Neuronal stem cell (in vitro differentiated cells): ENCODE measurements around the gene TMPRSS11A.
A peak's percentile ranks its signal among the peaks of the same experiment; 100 is the strongest.

Experiments used
- DNase-seq: peaks from one replicate; pipeline ENCODE4 v3.0.0-alpha.2; 2013; ENCODE audit warnings: low spot score
- H2AFZ ChIP-seq: one replicate; pipeline ENCODE4 v1.6.1; 2013; ENCODE audit warnings: mild to moderate bottlenecking, low read length, inconsistent platforms
- H2AK5ac ChIP-seq: 2 replicates; pipeline ENCODE4 v1.6.1; 2013; ENCODE audit warnings: low read depth, mild to moderate bottlenecking, inconsistent platforms, low read length, moderate library complexity, mixed read lengths
- H2BK120ac ChIP-seq: 2 replicates; pipeline ENCODE4 v1.6.1; 2013; ENCODE audit warnings: low read depth, mild to moderate bottlenecking, inconsistent platforms, low read length, moderate library complexity, mixed read lengths
- H2BK12ac ChIP-seq: one replicate; pipeline ENCODE4 v1.6.1; 2013; ENCODE audit warnings: low read length, inconsistent platforms
- H2BK15ac ChIP-seq: 2 replicates; pipeline ENCODE4 v1.6.1; 2013; ENCODE audit warnings: mild to moderate bottlenecking, low read length, inconsistent platforms, mixed read lengths
- H2BK5ac ChIP-seq: one replicate; pipeline ENCODE4 v1.6.1; 2013; ENCODE audit warnings: inconsistent platforms, mild to moderate bottlenecking, low read length, moderate library complexity
- H3K14ac ChIP-seq: one replicate; pipeline ENCODE4 v1.6.1; 2013; ENCODE audit warnings: low read length, inconsistent platforms
- H3K18ac ChIP-seq: 2 replicates; pipeline ENCODE4 v1.6.1; 2013; ENCODE audit warnings: low read length, inconsistent platforms
- H3K23ac ChIP-seq: 2 replicates; pipeline ENCODE4 v1.6.1; 2013; ENCODE audit warnings: low read depth, mild to moderate bottlenecking, mixed read lengths, low read length, inconsistent platforms; ENCODE audit not compliant: poor library complexity
- H3K27ac ChIP-seq: replicated peaks from 3 replicates; pipeline ENCODE4 v1.5.1; 2013; ENCODE audit warnings: low read length, inconsistent platforms
- H3K27me3 ChIP-seq, 3 experiments: 2 replicates each; pipeline ENCODE4 v1.6.1; 2013; ENCODE audit warnings: low read length in 3 of 3, mild to moderate bottlenecking in 2 of 3, inconsistent platforms in 1 of 3, low read depth in 1 of 3, mixed read lengths in 1 of 3, moderate library complexity in 1 of 3; ENCODE audit not compliant: control insufficient read depth in 3 of 3, insufficient read depth in 3 of 3
- H3K36me3 ChIP-seq, 2 donors: replicated peaks in 1 of 2; 2 replicates each; pipeline ENCODE4 v1.6.1; 2013; ENCODE audit warnings: low read length in 2 of 2; ENCODE audit not compliant: control insufficient read depth in 2 of 2, insufficient read depth in 2 of 2
- H3K4ac ChIP-seq: 2 replicates; pipeline ENCODE4 v1.6.1; 2013; ENCODE audit warnings: inconsistent platforms, mild to moderate bottlenecking, low read length, moderate library complexity
- H3K4me1 ChIP-seq, 2 donors: 1 replicate in 1 of 2; 2 replicates in 1 of 2; pipeline ENCODE4 v1.6.1; 2013; ENCODE audit warnings: low read length in 2 of 2, low read depth in 1 of 2; ENCODE audit not compliant: control insufficient read depth in 2 of 2, insufficient read depth in 1 of 2
- H3K4me2 ChIP-seq: one replicate; pipeline ENCODE4 v1.6.1; 2013; ENCODE audit warnings: mild to moderate bottlenecking, low read length, inconsistent platforms; ENCODE audit not compliant: insufficient read depth, poor library complexity, severe bottlenecking
- H3K4me3 ChIP-seq, 2 donors: 2 replicates each; pipeline ENCODE4 v1.5.1; 2013; ENCODE audit warnings: low read length in 2 of 2, mild to moderate bottlenecking in 2 of 2, inconsistent platforms in 1 of 2, moderate library complexity in 1 of 2
- H3K79me1 ChIP-seq: one replicate; pipeline ENCODE4 v1.6.1; 2013; ENCODE audit warnings: low read depth, mild to moderate bottlenecking, inconsistent platforms, low read length, moderate library complexity
- H3K9ac ChIP-seq: one replicate; pipeline ENCODE4 v1.6.1; 2013; ENCODE audit warnings: mild to moderate bottlenecking, low read depth, low read length, inconsistent platforms; ENCODE audit not compliant: poor library complexity
- H3K9me3 ChIP-seq, 2 donors: replicated peaks in 1 of 2; 2 replicates each; pipeline versions ENCODE3 to v1.6.1; 2013; ENCODE audit warnings: low read length in 2 of 2, mild to moderate bottlenecking in 2 of 2, inconsistent platforms in 1 of 2, low read depth in 1 of 2, mixed read lengths in 1 of 2, moderate library complexity in 1 of 2; ENCODE audit not compliant: control insufficient read depth in 2 of 2, insufficient read depth in 1 of 2
- H4K8ac ChIP-seq: one replicate; pipeline ENCODE4 v1.6.1; 2013; ENCODE audit warnings: low read depth, mild to moderate bottlenecking, inconsistent platforms, low read length, moderate library complexity
- H4K91ac ChIP-seq: one replicate; pipeline ENCODE4 v1.6.1; 2013; ENCODE audit warnings: low read length, low read depth, mild to moderate bottlenecking, inconsistent platforms; ENCODE audit not compliant: poor library complexity
- WGBS, 2 donors: extraction: QIAGEN DNeasy Blood & Tissue Kit; methylation state at CpG; one replicate each; pipeline ENCODE4 v1.1.7; 2013; ENCODE audit warnings: missing lambda C conversion rate in 2 of 2, mixed read lengths in 1 of 2; ENCODE audit not compliant: insufficient read length in 2 of 2, insufficient replicate concordance in 1 of 2; ENCODE audit errors: extremely low coverage in 2 of 2; 5-methylcytosine and 5-hydroxymethylcytosine counted together

Gene TMPRSS11A

DNA sequence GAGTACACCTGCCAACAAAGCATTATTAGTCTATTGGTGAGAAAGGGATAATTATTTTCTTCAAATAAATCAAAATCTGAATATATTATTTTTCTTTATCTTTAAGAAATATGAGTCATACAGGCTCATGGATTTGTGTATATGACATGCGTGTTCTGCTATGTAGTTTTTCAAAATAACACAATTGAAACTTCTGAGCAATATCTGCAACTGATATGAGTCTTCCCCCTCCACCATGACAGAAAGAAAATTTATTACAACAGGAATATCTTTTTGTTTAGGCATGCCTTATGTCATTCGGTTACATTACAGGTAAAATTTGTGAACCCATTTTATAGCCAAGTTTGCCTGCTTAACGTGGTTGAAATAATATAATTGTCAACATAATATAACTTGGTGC, 32.0 kb downstream of the TMPRSS11A start:
- Histone ChIP-seq H3K14ac (no peak overlapping the region), H3K4me1 (peaks cover 0 to 3% of the 10 kb centered on the region in 2 donors), H3K27ac (no peak overlapping the region), H3K36me3 (no peaks in the 10 kb centered on the region), H3K4ac (no peak overlapping the region), H3K9me3 (peaks cover 0 to 2% of the 10 kb centered on the region in 2 donors), H4K91ac (no peak overlapping the region), H2BK120ac (no peak overlapping the region), H3K4me2 (no peak overlapping the region), H2BK5ac (no peak overlapping the region), H3K18ac (no peak overlapping the region), H2AFZ (no peak overlapping the region), H3K4me3 (no peak overlapping the region), H3K23ac (no peak overlapping the region), H3K79me1 (no peaks in the 10 kb centered on the region), H3K9ac (no peak overlapping the region), H4K8ac (no peak overlapping the region), H2BK15ac (no peak overlapping the region), H2AK5ac (no peak overlapping the region), H2BK12ac (no peak overlapping the region), H3K27me3 (no peaks in the 10 kb centered on the region)
- no CpG with 5 or more reads among the region's 3 CpGs for WGBS, 2 donors
- DNase-seq: no peak

DNA sequence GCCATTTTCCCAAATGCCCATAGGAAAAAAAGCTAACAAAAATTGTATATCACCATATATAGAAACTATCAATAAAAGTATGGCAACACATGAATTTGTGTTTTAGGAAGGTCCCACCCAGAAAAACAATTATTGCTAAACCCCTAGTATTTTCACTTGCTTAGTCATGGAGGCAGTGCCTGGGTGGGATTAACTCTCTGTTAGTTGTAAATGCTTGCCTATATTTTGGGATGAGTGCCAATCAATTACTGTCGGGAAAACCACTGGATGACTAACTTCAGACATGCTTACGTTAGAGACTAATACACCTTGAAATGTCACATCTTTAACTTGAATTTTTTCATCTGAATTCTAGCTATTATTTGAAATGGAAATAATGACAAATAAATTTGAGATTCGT, 33.9 kb downstream of the TMPRSS11A start:
- Histone ChIP-seq H3K27ac (no peak overlapping the region), H2AK5ac (no peak overlapping the region), H3K14ac (no peak overlapping the region), H3K36me3 (no peaks in the 10 kb centered on the region), H3K9ac (no peak overlapping the region), H3K9me3 (peaks cover 0 to 2% of the 10 kb centered on the region in 2 donors), H2BK15ac (no peak overlapping the region), H4K8ac (no peak overlapping the region), H3K4me3 (no peak overlapping the region), H2AFZ (no peak overlapping the region), H3K27me3 (no peaks in the 10 kb centered on the region), H2BK12ac (no peak overlapping the region), H2BK120ac (no peak overlapping the region), H2BK5ac (no peak overlapping the region), H3K4ac (no peak overlapping the region), H3K4me2 (no peak overlapping the region), H3K23ac (no peak overlapping the region), H4K91ac (no peak overlapping the region), H3K4me1 (no peaks in the 10 kb centered on the region), H3K79me1 (no peaks in the 10 kb centered on the region), H3K18ac (no peak overlapping the region)
- DNase-seq: no peak
- no CpG with 5 or more reads among the region's 3 CpGs for WGBS, 2 donors

DNA sequence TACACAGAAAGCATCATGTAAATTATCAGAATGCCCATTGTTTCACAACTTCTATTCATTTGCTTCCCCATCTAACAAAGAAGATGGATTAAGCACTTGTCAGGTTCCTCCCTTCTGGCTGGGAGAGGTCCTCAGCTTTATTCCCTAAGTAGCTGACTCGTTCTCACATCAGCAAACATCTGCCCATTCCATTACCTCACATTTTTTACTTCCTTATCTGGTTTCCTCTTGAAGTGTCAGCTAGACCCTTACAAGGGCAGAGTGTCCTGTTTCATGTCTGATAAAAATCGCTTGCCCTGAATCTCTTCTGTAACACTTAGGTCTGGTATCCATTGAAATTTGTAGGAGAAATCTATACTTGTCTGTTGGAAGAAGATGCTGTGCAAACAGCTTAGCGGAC, 34.7 kb downstream of the TMPRSS11A start:
- Histone ChIP-seq H3K23ac (no peak overlapping the region), H2BK15ac (no peak overlapping the region), H2AFZ (no peak overlapping the region), H3K79me1 (no peaks in the 10 kb centered on the region), H3K18ac (no peak overlapping the region), H2AK5ac (no peak overlapping the region), H3K9me3 (peaks cover 0 to 2% of the 10 kb centered on the region in 2 donors), H3K4ac (no peak overlapping the region), H3K9ac (no peak overlapping the region), H3K27ac (no peak overlapping the region), H2BK120ac (no peak overlapping the region), H2BK5ac (no peak overlapping the region), H4K8ac (no peak overlapping the region), H2BK12ac (no peak overlapping the region), H4K91ac (no peak overlapping the region), H3K36me3 (no peaks in the 10 kb centered on the region), H3K4me2 (no peak overlapping the region), H3K4me3 (no peak overlapping the region), H3K14ac (no peak overlapping the region), H3K4me1 (no peaks in the 10 kb centered on the region), H3K27me3 (no peaks in the 10 kb centered on the region)
- no peak for DNase-seq
- no CpG with 5 or more reads among the region's 3 CpGs for WGBS, 2 donors

DNA sequence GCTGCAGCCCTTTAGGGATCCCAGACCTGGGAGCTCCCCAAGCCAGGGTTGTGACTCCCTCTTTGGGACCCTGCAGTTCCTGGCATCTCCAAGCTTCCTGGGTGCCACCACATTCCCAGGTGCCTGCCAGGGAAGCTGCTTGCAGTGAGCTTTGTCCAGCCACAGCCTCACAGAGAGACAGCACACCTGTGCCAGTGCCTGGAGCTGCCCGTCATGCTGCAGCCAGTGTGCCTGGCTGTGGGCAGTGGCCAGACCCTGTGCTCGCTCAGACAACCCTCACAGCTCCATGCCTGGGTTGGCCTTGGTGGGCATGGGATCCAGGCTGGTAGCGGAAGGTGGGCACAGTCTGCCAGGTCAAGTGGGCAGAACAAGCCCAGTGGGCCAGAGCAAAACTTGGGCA, 36.0 kb downstream of the TMPRSS11A start:
- WGBS, 2 donors: no CpG with 5 or more reads among the region's 3 CpGs

More for the DNA sequence above, 36.0 kb downstream of the TMPRSS11A start:
- Histone ChIP-seq H2BK120ac (no peak overlapping the region), H2BK15ac (no peak overlapping the region), H3K9ac (no peak overlapping the region), H2BK12ac (no peak overlapping the region), H4K91ac (no peak overlapping the region), H3K4me2 (no peak overlapping the region), H3K79me1 (no peaks in the 10 kb centered on the region), H4K8ac (no peak overlapping the region), H3K18ac (peak overlapping the region; percentile 72), H3K4me3 (no peak overlapping the region), H3K36me3 (no peaks in the 10 kb centered on the region), H3K23ac (peak overlapping the region; percentile 45), H3K9me3 (peaks cover 0 to 2% of the 10 kb centered on the region in 2 donors), H3K14ac (peak overlapping the region; percentile 86), H3K27ac (no peak overlapping the region), H3K4ac (no peak overlapping the region), H2BK5ac (no peak overlapping the region), H2AK5ac (peak overlapping the region; percentile 60), H3K27me3 (no peaks in the 10 kb centered on the region), H2AFZ (no peak overlapping the region), H3K4me1 (no peaks in the 10 kb centered on the region)
- no peak for DNase-seq
